Measurements from ENCODE around the gene PRKCI. TPM values are rescaled to one million over a fixed set of nuclear protein-coding genes. Genes with fewer than 3 reads are reported as not detected.
A peak's percentile ranks its signal among the peaks of the same experiment; 100 is the strongest.
"Not testable (repeated sequence)": the region's sequence is repeated elsewhere in the genome, so short reads cannot be mapped to it uniquely, and the experiment has no call there.

The PRKCI gene
- 37.2 TPM in 2 replicates for polyA plus RNA-seq (2014; cell fraction: cytosol; rRNA removed)
- 24.3 and 31.6 TPM in 2 replicates for polyA plus RNA-seq (2014; cell fraction: nucleus; rRNA removed)

GRCh38 chr3:170221924-170222646, at the start of gene PRKCI:
Gene PRKCI (plus strand): TSS chr3:170222424. CDS start chr3:170222670, 246 bp downstream.
- peak; percentile 99 for DNase-seq (ENCODE audit: low spot score)

- no peak for DNase-seq (ENCODE audit: low spot score)
These were observed 43.6 kb upstream of the PRKCI start for GRCh38 chr3:170178651-170179050.

- no peak for DNase-seq (ENCODE audit: low spot score)
These were observed 42.8 kb upstream of the PRKCI start for GRCh38 chr3:170179432-170179831.

GRCh38 chr3:170180079-170180907, 41.9 kb upstream of the PRKCI start:
- no peak for DNase-seq (ENCODE audit: low spot score)

- peak; percentile 93 for DNase-seq (ENCODE audit: low spot score)
These were observed 41.0 kb upstream of the PRKCI start, which contains the start of gene PHC3 for GRCh38 chr3:170180908-170181885. Gene PHC3 (minus strand): TSS chr3:170181733. CDS start chr3:170181715, 18 bp downstream.

GRCh38 chr3:170189398-170190256, 32.6 kb upstream of the PRKCI start:
- no peak for DNase-seq (ENCODE audit: low spot score)

GRCh38 chr3:170195759-170196158, 26.5 kb upstream of the PRKCI start:
- DNase-seq (ENCODE audit: low spot score) = not testable (repeated sequence)

- DNase-seq (ENCODE audit: low spot score) = no peak
These were observed 25.4 kb upstream of the PRKCI start for GRCh38 chr3:170196833-170197232.

GRCh38 chr3:170200987-170201386, 21.2 kb upstream of the PRKCI start:
- no peak for DNase-seq (ENCODE audit: low spot score)

- no peak for DNase-seq (ENCODE audit: low spot score)
These were observed 20.7 kb upstream of the PRKCI start for GRCh38 chr3:170201527-170201926.

- DNase-seq (ENCODE audit: low spot score) = no peak
These were observed 18.8 kb upstream of the PRKCI start for GRCh38 chr3:170203457-170203856.

- DNase-seq (ENCODE audit: low spot score) = no peak
These were observed 18.2 kb upstream of the PRKCI start for GRCh38 chr3:170204023-170204472.

GRCh38 chr3:170204509-170204908, 17.7 kb upstream of the PRKCI start:
- no peak for DNase-seq (ENCODE audit: low spot score)

- no peak for DNase-seq (ENCODE audit: low spot score)
These were observed 16.9 kb upstream of the PRKCI start for GRCh38 chr3:170205302-170205701.

GRCh38 chr3:170206164-170206762, 16.0 kb upstream of the PRKCI start:
- DNase-seq (ENCODE audit: low spot score) = not testable (repeated sequence)

GRCh38 chr3:170207717-170208116, 14.5 kb upstream of the PRKCI start:
- no peak for DNase-seq (ENCODE audit: low spot score)

GRCh38 chr3:170211668-170212067, 10.6 kb upstream of the PRKCI start:
- no peak for DNase-seq (ENCODE audit: low spot score)

GRCh38 chr3:170219850-170220249, 2.4 kb upstream of the PRKCI start:
- DNase-seq (ENCODE audit: low spot score) = no peak

GRCh38 chr3:170220871-170221270, 1.4 kb upstream of the PRKCI start:
- DNase-seq (ENCODE audit: low spot score) = no peak
